Measurements from ENCODE around the gene ALG8.

DNA sequence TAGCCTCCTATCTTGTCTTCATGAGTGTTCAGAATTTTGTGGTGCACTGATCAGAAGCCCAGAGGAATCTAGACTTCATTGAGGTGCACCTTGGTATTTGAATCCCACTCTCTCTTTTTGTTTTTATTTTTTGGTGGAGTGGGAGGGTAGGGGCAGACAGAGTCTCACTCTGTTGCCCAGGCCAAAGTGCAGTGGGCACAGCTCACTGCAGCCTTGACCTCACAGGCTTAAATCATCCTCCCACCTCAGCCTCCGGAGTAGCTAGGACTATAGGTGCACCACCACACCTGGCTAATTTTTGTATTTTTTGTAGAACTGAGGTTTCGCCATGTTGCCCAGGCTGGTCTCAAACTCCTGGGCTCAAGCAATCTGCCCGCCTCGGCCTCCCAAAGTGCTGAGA is 10.9 kb upstream of the ALG8 start:
- TF ChIP-seq, protein P1, sequence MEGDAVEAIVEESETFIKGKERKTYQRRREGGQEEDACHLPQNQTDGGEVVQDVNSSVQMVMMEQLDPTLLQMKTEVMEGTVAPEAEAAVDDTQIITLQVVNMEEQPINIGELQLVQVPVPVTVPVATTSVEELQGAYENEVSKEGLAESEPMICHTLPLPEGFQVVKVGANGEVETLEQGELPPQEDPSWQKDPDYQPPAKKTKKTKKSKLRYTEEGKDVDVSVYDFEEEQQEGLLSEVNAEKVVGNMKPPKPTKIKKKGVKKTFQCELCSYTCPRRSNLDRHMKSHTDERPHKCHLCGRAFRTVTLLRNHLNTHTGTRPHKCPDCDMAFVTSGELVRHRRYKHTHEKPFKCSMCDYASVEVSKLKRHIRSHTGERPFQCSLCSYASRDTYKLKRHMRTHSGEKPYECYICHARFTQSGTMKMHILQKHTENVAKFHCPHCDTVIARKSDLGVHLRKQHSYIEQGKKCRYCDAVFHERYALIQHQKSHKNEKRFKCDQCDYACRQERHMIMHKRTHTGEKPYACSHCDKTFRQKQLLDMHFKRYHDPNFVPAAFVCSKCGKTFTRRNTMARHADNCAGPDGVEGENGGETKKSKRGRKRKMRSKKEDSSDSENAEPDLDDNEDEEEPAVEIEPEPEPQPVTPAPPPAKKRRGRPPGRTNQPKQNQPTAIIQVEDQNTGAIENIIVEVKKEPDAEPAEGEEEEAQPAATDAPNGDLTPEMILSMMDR (IDR thresholded peaks at IDR 0.05; ENCODE audit: poor library complexity, severe bottlenecking) = no peak
- no peak for TF ChIP-seq EZH2 (IDR thresholded peaks at IDR 0.05; ENCODE audit: borderline replicate concordance, insufficient read depth, low read length, poor library complexity, severe bottlenecking)
- TF ChIP-seq, protein P2, sequence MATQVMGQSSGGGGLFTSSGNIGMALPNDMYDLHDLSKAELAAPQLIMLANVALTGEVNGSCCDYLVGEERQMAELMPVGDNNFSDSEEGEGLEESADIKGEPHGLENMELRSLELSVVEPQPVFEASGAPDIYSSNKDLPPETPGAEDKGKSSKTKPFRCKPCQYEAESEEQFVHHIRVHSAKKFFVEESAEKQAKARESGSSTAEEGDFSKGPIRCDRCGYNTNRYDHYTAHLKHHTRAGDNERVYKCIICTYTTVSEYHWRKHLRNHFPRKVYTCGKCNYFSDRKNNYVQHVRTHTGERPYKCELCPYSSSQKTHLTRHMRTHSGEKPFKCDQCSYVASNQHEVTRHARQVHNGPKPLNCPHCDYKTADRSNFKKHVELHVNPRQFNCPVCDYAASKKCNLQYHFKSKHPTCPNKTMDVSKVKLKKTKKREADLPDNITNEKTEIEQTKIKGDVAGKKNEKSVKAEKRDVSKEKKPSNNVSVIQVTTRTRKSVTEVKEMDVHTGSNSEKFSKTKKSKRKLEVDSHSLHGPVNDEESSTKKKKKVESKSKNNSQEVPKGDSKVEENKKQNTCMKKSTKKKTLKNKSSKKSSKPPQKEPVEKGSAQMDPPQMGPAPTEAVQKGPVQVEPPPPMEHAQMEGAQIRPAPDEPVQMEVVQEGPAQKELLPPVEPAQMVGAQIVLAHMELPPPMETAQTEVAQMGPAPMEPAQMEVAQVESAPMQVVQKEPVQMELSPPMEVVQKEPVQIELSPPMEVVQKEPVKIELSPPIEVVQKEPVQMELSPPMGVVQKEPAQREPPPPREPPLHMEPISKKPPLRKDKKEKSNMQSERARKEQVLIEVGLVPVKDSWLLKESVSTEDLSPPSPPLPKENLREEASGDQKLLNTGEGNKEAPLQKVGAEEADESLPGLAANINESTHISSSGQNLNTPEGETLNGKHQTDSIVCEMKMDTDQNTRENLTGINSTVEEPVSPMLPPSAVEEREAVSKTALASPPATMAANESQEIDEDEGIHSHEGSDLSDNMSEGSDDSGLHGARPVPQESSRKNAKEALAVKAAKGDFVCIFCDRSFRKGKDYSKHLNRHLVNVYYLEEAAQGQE (IDR thresholded peaks at IDR 0.05; ENCODE audit: borderline replicate concordance) = no peak
- TF ChIP-seq RAD21 (conservative IDR thresholded peaks at IDR 0.05) = no peak
- no peak for TF ChIP-seq EP300 (conservative IDR thresholded peaks at IDR 0.05; ENCODE audit: poor library complexity, severe bottlenecking)
